HG03280 (cell line): ENCODE results near the gene PPP4R4.

Experiments
- ATAC-seq: cut with Tn5 transposase; IDR thresholded peaks from one replicate; pipeline ENCODE4 v1.9.1; 2021; ENCODE audit warnings: mild to moderate bottlenecking, moderate library complexity; ENCODE audit not compliant: unreplicated experiment

Gene PPP4R4, protein sequence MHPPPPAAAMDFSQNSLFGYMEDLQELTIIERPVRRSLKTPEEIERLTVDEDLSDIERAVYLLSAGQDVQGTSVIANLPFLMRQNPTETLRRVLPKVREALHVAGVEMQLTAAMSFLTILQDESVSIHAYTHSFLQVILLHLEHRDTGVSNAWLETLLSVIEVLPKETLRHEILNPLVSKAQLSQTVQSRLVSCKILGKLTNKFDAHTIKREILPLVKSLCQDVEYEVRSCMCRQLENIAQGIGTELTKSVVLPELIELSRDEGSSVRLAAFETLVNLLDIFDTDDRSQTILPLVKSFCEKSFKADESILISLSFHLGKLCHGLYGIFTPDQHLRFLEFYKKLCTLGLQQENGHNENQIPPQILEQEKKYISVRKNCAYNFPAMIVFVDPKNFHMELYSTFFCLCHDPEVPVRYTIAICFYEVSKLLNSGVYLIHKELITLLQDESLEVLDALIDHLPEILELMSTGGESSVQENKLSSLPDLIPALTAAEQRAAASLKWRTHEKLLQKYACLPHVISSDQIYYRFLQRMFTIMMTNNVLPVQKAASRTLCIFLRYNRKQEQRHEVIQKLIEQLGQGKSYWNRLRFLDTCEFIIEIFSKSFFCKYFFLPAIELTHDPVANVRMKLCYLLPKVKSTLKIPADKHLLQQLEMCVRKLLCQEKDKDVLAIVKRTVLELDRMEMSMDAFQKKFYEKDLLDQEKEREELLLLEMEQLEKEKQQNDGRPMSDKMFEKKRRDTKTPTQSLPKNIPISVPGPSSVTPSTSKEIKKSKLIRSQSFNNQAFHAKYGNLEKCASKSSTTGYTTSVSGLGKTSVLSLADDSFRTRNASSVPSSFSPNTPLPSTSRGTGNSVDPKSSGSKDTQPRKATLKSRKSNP

DNA sequence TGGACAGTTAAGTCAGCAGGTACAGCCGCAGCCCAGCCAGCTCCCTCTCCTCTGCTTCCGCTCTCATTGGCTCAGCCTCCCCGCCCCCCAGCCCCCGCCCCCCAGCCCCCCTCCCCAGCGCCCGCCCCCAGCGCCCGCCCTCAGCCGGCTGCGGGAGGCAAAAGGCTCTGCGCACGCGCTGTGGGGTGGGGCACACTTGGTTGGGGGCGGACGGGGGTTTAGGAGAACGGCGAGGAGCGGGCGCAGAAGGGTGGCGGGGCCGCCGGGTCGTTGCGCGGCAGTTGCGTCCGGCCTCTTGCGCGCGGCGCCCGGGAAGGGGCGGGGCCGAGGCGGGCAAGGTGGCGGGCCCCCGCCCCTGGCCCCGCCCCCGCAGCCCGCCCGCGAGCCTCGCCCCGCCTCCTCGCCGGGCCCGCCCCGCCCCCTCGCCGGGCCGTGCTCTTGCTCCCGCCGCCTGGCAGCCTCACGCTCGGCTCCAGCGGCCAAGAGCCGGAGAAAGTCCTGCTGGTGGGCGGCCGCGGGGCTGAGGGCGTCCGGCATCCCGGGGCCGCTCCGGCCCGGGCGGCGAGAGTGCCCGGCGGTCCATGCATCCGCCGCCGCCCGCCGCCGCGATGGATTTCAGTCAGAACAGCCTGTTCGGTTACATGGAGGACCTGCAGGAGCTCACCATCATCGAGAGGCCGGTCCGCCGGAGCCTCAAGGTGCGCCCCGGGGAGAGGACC lies at the start of gene PPP4R4:
PPP4R4 (plus strand) TSS at position 438 of the 719 bp plus-strand sequence; CDS start at position 582, 144 bp downstream.
- peak; percentile 84 for ATAC-seq

DNA sequence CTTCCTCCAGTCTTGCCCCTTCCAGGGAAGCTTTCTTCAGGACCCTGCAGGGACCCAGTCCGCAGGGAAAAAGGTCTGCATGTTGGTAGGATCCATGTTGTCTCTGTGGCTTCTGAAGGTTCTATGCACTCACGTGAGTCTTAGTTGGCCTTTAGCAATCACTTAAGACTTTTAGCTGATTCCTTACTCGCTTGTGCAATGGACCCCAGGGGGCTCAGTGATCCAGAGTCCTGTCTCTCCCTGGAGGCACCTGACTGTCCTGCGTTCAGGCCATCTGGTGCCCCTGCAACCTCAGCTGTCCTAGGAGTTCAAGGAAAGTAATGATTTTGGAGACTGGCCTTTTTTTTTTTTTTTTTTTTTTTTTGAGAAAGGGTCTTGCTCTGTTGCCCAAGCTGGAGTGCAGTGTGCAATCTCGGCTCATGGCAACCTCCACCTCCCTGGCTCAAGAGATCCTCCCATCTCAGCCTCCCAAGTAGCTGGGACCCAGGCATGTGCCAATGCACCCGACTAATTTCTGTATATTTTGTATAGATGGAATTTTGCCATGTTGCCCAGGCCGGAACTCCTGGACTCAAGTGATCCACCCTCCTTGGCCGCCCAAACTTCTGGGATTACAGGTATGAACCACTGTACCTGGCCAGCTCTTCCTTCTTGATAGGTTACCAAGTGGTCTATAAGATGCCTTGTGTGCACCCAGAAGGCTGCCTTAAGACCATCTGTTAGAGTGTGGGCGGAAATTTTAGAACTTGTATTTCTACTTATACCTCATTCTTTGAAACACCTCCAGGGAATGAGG lies 49.3 kb upstream of the PPP4R4 start:
- no peak for ATAC-seq

DNA sequence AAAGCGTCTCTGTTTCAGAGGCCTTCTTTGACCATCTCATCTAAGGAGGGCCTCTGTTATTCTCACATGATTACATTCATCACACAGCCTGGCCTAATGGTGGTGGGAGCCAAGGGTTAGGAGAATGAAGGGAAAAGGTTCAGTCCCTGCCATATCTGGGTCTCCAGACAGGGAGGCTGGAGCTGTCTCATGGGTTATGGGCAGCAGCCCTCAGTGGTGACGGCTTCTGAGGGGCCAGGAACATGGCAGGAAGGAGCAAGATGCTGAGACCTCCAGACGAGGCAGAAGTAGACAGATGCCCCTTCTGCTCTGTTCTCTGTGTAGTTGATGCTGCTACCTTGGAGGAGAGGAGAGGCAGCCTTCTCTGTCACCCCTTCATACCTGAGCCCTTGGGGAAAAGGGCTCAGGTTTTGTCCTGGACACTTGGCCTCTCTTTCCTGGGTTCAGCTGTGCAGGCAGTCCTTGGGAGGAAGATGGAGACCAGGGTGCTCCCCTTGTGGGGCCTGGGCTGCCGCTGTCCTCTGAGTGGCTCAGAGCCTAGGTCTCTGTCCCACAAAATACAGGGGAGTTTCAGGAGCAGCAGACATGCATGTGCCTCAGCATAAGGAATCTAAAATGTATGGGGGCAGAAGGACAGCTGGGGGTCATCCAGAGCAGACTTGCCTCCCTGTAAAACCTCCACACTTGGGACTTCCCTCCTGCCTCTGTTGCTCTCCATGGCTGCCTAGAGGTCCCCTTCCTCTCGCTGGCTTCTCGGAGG lies 48.3 kb upstream of the PPP4R4 start:
- no peak for ATAC-seq

DNA sequence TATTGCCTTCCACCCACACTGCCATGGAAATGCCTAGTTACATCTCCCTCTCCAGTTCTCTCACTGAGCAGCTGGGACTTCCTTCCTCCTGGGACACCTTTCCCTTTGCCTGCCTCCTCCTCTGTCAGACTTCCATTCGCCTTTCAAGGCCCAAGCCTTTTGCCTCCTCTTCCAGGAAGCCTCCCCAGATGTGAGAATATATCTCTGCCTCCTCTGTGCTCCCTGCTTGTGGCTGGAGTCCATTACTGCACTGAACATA lies 47.8 kb upstream of the PPP4R4 start:
- no peak for ATAC-seq

DNA sequence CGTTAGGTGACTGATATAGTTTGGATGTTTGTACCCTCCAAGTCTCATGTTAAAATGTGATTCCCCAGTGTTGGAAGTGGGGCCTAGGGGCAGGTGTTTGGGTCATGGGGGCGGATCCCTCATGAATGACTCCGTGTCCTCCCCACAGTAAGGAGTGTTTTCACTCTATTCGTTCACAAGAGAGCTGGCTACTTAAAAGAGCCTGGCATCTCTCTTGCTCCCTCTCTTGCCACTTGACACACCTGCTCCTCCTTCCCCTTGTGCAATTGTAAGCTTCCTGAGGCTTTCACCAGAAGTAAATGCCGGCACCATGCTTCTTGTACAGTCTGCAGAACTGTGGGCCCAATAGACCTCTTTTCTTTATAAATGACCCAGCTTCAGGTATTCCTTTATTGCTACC lies 47.3 kb upstream of the PPP4R4 start:
- no peak for ATAC-seq

DNA sequence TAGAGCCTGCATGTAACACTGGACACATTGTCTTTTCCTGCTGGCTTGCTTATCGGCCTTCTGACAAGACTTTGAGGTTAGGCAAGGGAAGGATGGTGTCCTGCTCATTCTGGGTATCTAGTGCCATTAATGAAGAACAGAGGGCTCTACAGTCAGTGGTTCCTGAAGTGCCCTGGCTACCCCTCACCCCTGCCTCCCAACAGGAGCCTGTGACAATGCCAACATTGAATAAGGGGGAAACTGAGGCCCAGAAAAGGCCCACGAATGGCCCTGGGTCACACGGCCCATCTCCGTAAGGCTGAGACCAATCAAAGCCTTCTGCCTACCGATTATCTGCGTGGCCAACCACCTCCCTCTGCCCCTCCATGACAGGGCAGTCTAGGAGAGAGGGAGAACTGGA lies 46.8 kb upstream of the PPP4R4 start:
- ATAC-seq = no peak

DNA sequence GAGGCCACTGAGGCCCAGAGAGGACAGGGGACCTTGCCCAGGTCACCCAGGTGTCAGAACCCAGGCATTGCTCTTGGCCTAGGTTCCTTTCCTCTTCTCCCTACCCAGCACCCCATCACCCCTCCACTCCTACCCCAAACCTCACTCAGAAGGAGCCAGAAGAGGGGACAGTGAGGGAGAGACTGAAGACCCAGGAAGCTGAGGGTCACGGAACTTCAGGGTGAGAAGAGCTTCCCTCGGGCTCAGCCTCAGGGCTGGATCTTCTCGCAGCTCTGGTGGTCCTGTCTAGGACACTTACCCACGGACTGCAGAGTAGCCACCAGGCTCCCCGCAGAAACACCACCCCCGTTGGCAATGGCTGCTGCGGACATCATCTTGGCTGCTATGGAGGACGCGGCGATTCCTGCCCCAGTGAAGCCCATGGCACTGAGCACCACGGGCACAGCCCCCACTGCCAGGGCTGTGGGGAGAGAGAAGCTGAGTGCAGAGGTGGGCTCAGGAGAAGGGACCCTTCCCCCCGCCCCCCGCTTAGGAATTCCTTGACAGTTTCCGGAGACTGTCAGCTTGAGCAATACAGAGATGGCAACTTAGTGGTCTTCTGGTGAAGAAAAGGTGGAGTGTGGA lies 45.8 kb upstream of the PPP4R4 start:
- ATAC-seq = no peak

DNA sequence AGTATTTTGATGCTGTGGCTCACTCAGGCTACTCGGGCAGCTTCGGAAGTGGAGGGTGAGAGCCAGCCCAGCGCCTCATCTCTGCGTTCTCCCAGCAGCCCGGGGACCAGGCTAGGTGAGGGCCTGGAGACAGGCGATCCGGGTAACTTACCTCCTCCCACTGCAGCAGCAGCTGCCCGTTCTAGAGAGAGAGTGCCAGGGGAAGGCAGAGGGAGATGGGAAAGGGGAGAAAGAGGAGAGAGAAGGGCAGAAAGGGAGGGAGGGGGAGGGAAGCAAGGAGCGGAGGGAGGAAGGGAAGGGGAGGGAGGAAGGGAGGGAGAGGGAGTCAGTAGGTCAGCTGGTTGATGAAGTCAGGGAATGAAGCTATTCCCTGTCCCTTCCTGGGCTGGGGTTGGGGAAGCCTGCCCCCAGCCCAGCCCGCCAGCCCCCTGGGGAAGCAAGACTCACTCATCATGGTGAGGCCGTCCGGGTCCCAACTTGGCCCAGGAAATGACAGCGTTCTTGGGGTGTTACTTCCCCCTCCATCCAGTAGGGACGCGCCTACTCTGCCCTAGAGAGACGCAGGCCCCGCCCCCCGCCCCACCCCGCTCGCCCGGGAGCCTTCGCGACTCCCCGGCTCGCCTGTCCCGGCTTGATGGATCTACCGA lies 44.9 kb upstream of the PPP4R4 start, which contains the start of gene IFI27L2:
IFI27L2 (minus strand) TSS at position 494 of the 647 bp plus-strand sequence; CDS start at position 454, 40 bp downstream.
- peak; percentile 92 for ATAC-seq

DNA sequence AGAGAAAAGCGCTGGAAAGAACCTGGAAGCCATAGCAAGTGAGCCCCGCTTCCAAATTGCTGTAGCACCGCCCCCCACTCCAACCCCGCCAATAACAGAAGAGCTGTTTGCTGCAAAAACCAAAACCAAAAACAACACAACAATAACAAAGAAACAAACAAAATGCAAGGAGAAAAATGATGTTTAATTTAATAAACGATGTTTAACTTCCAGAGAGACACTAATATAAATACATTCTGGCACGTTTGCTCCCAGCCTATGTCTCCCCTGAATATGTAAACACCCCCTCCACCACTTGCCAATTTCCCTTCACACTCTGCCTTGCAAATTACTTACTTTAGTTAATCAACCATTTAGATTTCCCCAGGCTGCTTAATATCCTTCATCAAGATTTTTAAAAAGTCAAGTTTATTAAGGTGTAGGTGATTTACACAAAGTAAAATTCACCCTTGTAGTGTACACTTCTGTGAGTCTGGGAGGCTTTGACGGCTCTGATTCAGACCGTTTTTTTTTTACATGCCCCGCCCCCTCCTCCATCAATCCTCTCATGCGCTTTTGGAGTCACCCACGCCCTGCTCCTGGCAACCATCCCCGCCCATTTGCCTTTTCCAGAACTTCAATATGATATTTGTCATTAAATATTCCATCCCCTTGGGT lies 44.2 kb upstream of the PPP4R4 start:
- no peak for ATAC-seq

DNA sequence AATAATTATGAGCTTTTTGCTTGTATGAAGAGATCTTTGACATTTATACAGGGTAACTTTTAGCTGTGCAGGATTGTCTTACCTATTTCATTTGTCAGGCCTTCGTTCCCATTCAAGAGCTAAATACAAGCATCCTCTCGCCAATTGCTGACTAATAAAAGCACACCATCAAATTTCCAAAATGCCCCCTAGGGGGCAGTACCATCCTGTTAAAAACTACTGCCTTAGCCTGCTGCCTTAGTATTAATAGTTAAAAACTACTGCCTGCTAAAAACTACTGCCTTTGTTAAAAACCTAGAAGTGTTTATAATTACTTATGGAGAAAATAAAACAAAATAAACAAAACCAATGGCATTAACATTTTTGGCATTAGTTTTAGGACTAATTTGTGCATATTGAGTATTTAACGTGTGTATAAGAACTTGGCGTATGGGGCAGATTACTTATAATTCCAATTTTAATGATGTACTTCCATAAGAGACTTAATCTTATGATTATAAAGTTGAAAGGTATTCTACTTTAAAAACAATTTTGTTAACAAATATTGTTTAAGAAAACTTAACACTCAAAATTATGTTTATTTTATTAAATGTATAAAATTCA lies 41.7 kb upstream of the PPP4R4 start:
- no peak for ATAC-seq

DNA sequence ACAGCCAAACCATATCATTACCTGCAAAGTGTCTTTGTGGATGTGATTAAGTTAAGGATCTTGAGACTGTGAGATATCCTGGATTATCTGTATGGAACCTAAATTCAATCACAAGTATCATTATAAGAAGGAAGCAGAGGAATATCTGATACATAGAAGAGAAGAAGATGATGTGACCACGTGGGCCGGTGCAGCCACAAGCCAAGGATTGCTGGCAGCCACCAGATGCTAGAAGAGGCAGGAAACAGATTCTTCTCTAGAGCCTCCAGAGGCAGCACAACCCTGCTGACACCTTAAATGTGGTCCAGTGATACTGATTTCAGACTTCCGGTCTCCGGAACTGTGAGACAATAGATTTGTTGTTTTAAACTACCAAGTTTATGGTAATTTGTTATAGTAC lies 38.6 kb upstream of the PPP4R4 start:
- ATAC-seq = no peak

DNA sequence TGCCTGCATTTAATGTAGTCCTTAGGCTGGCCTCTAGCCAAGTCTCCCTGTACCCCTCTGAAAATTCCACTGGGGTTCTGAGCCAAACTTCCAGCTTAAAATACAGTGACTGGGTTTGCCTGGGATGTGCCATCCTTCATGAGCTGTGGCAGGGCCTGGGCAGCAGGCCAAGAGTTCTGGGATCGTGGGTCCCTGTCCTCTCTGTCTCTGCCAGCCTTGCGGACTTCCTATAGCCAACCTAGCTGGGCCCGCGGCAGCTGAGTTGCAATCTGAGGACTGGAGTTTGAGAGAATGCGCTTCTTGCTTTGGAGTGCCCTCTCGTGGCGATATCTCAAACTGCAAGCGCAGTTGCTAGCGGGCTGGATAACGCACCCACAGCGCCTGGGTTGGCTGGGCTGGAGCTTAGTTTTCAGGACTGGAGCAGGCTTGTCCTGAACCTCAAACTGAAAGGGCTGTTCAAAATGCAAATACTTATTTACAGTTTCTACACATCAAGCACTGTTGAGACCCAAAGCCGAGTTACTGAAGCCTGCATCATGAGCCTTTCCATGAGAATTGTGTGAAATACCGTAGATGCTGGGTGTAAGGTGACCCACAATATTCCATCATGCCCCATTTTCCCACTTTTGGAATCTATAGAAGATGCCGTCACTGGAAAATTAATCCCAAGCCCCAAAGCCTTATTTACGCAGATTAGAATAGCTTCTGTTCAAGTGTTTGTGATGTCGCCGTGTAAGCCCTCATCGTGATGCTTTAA lies 37.4 kb upstream of the PPP4R4 start:
- ATAC-seq = peak; percentile 81

DNA sequence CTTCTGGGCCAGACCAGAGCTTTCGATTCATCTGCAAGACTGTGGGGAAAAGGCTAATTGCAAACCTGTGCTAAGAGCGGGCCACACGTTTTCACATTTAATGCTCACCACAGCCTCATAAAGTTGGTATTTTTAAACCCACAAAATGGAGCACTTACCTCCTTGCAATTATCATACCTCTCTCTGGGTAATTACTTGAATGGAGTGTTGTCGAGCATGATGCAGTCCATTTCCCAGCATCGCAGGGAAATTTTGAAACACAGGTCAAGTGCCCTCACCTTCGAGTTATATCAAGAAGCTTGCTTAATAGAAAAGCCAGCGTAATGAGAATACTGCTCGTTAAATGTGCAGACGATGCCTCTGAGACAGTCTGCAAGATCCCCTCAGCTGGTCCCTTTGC lies 35.9 kb upstream of the PPP4R4 start:
- no peak for ATAC-seq

DNA sequence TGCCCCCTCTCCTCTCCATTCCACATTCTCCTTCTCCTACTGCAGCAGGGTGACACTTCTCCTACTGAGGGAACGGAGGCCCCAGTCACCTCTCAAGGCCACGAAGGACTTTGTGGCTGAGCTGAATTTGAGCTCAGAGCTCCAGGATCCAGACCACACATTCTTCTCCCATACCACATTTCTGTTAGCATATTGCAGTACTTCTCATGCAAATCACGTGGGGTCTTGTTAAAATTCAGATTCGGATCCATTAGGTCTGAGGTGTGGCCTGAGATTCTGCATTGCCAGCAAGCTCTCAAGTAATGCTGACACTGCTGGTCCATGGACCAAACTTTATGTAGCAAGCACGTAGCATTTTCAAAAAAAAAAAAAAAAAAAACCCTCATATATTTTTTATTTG lies 35.1 kb upstream of the PPP4R4 start:
- ATAC-seq = no peak

DNA sequence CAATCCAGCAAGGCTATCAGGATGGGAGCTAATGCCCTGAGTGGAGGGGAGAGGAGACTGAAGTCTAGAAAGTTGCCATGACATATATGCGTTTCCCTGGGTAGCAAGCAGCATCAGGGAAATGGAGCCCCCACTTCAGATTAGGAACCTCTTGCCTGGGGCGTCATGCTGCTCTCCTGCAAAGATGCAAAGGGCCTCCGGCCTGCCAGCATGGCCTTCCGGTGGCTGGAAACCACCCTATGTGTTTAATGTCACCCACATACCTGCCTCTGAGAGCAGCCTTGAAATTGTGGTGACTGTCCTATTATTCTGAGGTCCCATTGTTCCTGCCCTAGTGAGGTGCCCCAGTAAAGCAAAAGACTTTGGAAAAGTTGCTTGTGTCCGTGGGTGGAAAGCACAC lies 34.7 kb upstream of the PPP4R4 start:
- ATAC-seq = no peak

DNA sequence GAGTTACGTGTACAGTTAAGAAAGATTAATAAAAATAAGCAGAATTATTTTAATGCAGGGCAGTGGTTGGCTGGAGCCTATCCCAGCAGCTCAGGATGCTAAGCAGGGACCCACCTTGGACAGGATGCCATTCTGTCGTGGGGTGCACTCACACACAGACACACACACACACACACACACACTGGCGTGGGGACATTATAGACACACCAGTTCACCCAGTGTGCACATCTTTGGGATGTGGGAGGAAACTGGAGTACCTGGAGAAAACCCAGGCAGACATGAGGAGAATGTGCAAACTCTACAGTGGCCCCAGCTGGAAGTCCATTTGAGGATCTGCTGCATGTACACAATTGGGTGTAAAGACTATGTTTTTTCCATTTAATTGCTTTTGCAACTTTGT lies 31.9 kb upstream of the PPP4R4 start:
- ATAC-seq = no peak

DNA sequence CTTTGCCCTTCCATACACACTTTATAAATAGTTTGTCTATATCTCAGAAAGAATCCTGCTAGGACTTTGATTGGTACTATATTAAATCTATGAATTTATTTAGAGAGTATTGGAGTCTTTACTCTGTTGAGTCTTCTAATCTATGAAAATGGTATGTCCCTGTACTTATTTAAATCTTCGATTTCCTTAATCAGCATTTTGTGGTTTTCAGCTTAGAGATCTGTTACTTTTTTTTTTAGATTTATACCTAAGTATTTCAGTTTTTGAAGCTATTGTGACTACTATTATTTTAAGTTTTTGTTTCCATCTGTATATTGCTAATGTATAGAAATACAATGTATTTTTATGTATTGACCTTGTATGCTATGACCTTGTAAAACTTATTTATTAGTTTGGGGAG lies 31.3 kb upstream of the PPP4R4 start:
- ATAC-seq = no peak
